ENCODE data around the gene TTBK2. TPM values are rescaled to one million over a fixed set of nuclear protein-coding genes. Genes with fewer than 3 reads are reported as not detected.

Gene TTBK2
- total RNA-seq, 2 donors from 2014 or later: 6.5 to 22.1 TPM

- no peak for TF ChIP-seq CTCF (IDR thresholded peaks at IDR 0.05)
- TF ChIP-seq POLR2A (IDR thresholded peaks at IDR 0.05): no peak
- Histone ChIP-seq H3K9me3 (no peaks in the 10 kb centered on the region), H3K27me3 (no peaks in the 10 kb centered on the region), H3K4me3 (peak overlapping the region; percentile 44 to 66), H3K27ac (peak overlapping the region; percentile 86 to 91 (median 88)), H3K4me1 (peaks cover 30% of the 10 kb centered on the region), H3K36me3 (replicated peaks in 1 of 2; ENCODE audit: insufficient read depth in 1 of 2, low read depth in 2 of 2) (peaks cover 12% of the 10 kb centered on the region in 2 donors)
- intact Hi-C loops (cut with DNase I): no loop called here
- WGBS, 2 donors: 2 to 17% methylated on average over 3 to 50 of the region's 55 CpGs
- peak; percentile 18 for ATAC-seq
- DNase-seq: no peak
Observed at GRCh38 chr15:42736178-42736792, 184.3 kb downstream of the TTBK2 start.

- Histone ChIP-seq H3K27me3 (no peaks in the 10 kb centered on the region), H3K4me1 (peaks cover 30% of the 10 kb centered on the region), H3K36me3 (replicated peaks in 1 of 2; ENCODE audit: insufficient read depth in 1 of 2, low read depth in 2 of 2) (peaks cover 13 to 18% of the 10 kb centered on the region in 2 donors), H3K27ac (no peak overlapping the region), H3K4me3 (peak overlapping the region in 1 of 2 donors; percentile 66), H3K9me3 (no peaks in the 10 kb centered on the region)
- TF ChIP-seq CTCF (IDR thresholded peaks at IDR 0.05) (no peak), POLR2A (IDR thresholded peaks at IDR 0.05) (no peak)
- ATAC-seq (no peak), DNase-seq (no peak)
- 83 to 93% methylated on average over 13 to 18 of the region's 19 CpGs for WGBS, 2 donors
- intact Hi-C loops (cut with DNase I): no loop called here
Observed at GRCh38 chr15:42735382-42736165, 185.0 kb downstream of the TTBK2 start.

GRCh38 chr15:42734076-42734672, 186.4 kb downstream of the TTBK2 start:
- H3K36me3 ChIP-seq (replicated peaks in 1 of 2; ENCODE audit: insufficient read depth in 1 of 2, low read depth in 2 of 2): peaks cover 13 to 26% of the 10 kb centered on the region in 2 donors
- DNase-seq: no peak
- no peak overlapping the region for H3K4me3 ChIP-seq
- no peak for ATAC-seq
- 56 to 81% methylated on average over 5 to 6 of the region's 6 CpGs for WGBS, 2 donors
- H3K27ac ChIP-seq: no peak overlapping the region
- no peaks in the 10 kb centered on the region for H3K27me3 ChIP-seq
- TF ChIP-seq CTCF (IDR thresholded peaks at IDR 0.05) (no peak), POLR2A (IDR thresholded peaks at IDR 0.05) (no peak)
- H3K9me3 ChIP-seq: no peaks in the 10 kb centered on the region
- H3K4me1 ChIP-seq: peaks cover 30% of the 10 kb centered on the region
- intact Hi-C loops (cut with DNase I): no loop called here

- WGBS, 2 donors: 94% methylated on average over 9 to 11 of the region's 11 CpGs
Observed at GRCh38 chr15:42733027-42733426, 187.6 kb downstream of the TTBK2 start.

More at GRCh38 chr15:42733027-42733426, 187.6 kb downstream of the TTBK2 start:
- no peak for ATAC-seq
- TF ChIP-seq POLR2A (IDR thresholded peaks at IDR 0.05): no peak
- TF ChIP-seq CTCF (IDR thresholded peaks at IDR 0.05): no peak
- Histone ChIP-seq H3K9me3 (no peaks in the 10 kb centered on the region), H3K36me3 (replicated peaks in 1 of 2; ENCODE audit: insufficient read depth in 1 of 2, low read depth in 2 of 2) (peaks cover 13 to 32% of the 10 kb centered on the region in 2 donors), H3K4me3 (no peak overlapping the region), H3K27me3 (no peaks in the 10 kb centered on the region), H3K4me1 (peaks cover 30% of the 10 kb centered on the region), H3K27ac (no peak overlapping the region)
- intact Hi-C loops (cut with DNase I): no loop called here
- no peak for DNase-seq

Measured in body of pancreas (tissue), 4 donors.